IMR-90 (cell line): Measurements from ENCODE around the gene FGF19.

Experiments
- POLR2A ChIP-seq: IDR thresholded peaks from 2 replicates; pipeline ENCODE4 v1.6.1; 2012; ENCODE audit warnings: mild to moderate bottlenecking, low read depth, low read length
- RAD21 ChIP-seq: IDR thresholded peaks from 2 replicates; pipeline ENCODE4 v1.6.1; 2012; ENCODE audit warnings: low read length, improper control_type of control experiment
- RCOR1 ChIP-seq: IDR thresholded peaks from 2 replicates; pipeline ENCODE4 v1.6.1; 2012; ENCODE audit warnings: mild to moderate bottlenecking, low read length, improper control_type of control experiment; ENCODE audit not compliant: insufficient replicate concordance
- RFX5 ChIP-seq: IDR thresholded peaks from 2 replicates; pipeline ENCODE4 v1.8.0; 2012; ENCODE audit warnings: low read depth, mild to moderate bottlenecking, low read length, moderate library complexity
- TF ChIP-seq, protein P1 (sequence below): conservative IDR thresholded peaks from 2 replicates; pipeline ENCODE4 v1.5.1; 2012; ENCODE audit warnings: mild to moderate bottlenecking, low read depth, low read length, improper control_type of control experiment

DNA sequence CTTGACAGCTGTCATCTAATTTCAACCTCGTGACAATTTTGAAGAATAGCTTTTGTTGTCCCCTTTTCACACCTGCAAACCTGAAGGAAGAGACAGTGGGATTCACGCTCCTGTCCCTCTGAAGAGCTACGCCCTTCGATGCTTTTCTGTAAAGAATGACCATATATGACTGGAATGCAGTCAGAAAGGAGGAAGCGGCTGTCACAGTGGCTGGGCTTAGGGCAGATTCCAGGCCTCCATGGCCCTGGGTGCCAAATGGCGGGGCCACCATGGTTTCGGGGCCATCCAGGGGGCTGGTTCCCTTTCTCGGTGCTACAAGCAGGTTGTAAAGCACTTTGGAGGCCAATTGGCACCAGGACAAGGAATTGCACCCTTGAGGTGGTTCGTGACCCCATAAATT is 22.2 kb upstream of the FGF19 start:
- no peak for TF ChIP-seq POLR2A
- TF ChIP-seq, protein P1, sequence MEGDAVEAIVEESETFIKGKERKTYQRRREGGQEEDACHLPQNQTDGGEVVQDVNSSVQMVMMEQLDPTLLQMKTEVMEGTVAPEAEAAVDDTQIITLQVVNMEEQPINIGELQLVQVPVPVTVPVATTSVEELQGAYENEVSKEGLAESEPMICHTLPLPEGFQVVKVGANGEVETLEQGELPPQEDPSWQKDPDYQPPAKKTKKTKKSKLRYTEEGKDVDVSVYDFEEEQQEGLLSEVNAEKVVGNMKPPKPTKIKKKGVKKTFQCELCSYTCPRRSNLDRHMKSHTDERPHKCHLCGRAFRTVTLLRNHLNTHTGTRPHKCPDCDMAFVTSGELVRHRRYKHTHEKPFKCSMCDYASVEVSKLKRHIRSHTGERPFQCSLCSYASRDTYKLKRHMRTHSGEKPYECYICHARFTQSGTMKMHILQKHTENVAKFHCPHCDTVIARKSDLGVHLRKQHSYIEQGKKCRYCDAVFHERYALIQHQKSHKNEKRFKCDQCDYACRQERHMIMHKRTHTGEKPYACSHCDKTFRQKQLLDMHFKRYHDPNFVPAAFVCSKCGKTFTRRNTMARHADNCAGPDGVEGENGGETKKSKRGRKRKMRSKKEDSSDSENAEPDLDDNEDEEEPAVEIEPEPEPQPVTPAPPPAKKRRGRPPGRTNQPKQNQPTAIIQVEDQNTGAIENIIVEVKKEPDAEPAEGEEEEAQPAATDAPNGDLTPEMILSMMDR: no peak
- TF ChIP-seq RAD21: no peak
- TF ChIP-seq RCOR1: no peak
- TF ChIP-seq RFX5: no peak
